DOHH2 (cell line): ENCODE data around the gene GOLGA8F.
"Not testable (repeated sequence)": the region's sequence is repeated elsewhere in the genome, so short reads cannot be mapped to it uniquely, and the experiment has no call there.

Source experiments
- H3F3A ChIP-seq: fragments of 200-600 bp; sonication (generic), shearing (Covaris generic); 2 replicates; pipeline ENCODE4 v1.6.0; 2016; ENCODE audit warnings: antibody characterized with exemption, mild to moderate bottlenecking; ENCODE audit not compliant: control insufficient read depth, insufficient read depth
- H3K27ac ChIP-seq: fragments of 200-600 bp; sonication (generic); 2 replicates; pipeline ENCODE4 v1.5.1; 2014; ENCODE audit warnings: low read depth, mild to moderate bottlenecking, low read length, moderate library complexity
- H3K27me3 ChIP-seq: fragments of 200-600 bp; sonication (generic); 2 replicates; pipeline ENCODE4 v1.6.1; 2014; ENCODE audit warnings: mild to moderate bottlenecking, low read length, mixed read lengths; ENCODE audit not compliant: control insufficient read depth
- H3K36me3 ChIP-seq: fragments of 200-600 bp; sonication (generic); 2 replicates; pipeline ENCODE4 v1.6.1; 2014; ENCODE audit warnings: mild to moderate bottlenecking, low read length, moderate library complexity, mixed read lengths; ENCODE audit not compliant: control insufficient read depth
- H3K4me1 ChIP-seq: fragments of 200-600 bp; sonication (generic); 2 replicates; pipeline ENCODE4 v1.6.1; 2014; ENCODE audit warnings: mild to moderate bottlenecking, low read length, mixed read lengths; ENCODE audit not compliant: control insufficient read depth
- H3K4me2 ChIP-seq: fragments of 200-600 bp; sonication (generic); 2 replicates; pipeline ENCODE4 v1.6.0; 2014; ENCODE audit warnings: mild to moderate bottlenecking, low read length, moderate library complexity
- H3K4me3 ChIP-seq: fragments of 200-600 bp; sonication (generic); 2 replicates; pipeline ENCODE4 v1.5.1; 2014; ENCODE audit warnings: mild to moderate bottlenecking, low read length, mixed read lengths
- H3K79me2 ChIP-seq: fragments of 200-600 bp; sonication (generic); 2 replicates; pipeline ENCODE4 v1.6.1; 2014; ENCODE audit warnings: mild to moderate bottlenecking, low read length, mixed read lengths; ENCODE audit not compliant: control insufficient read depth
- H3K9me2 ChIP-seq: fragments of 200-600 bp; sonication (generic); replicated peaks from 2 replicates; pipeline ENCODE4 v1.6.1; 2014; ENCODE audit warnings: mild to moderate bottlenecking, low read length, mixed read lengths; ENCODE audit not compliant: control insufficient read depth
- H3K9me3 ChIP-seq: fragments of 200-600 bp; sonication (generic); 2 replicates; pipeline ENCODE4 v1.6.1; 2014; ENCODE audit warnings: antibody characterized with exemption, low read length, mixed read lengths; ENCODE audit not compliant: control insufficient read depth, insufficient read depth
- H4K20me1 ChIP-seq: fragments of 200-600 bp; sonication (generic); 2 replicates; pipeline ENCODE4 v1.6.0; 2014; ENCODE audit warnings: low read depth, mild to moderate bottlenecking, antibody characterized with exemption, low read length, moderate library complexity; ENCODE audit not compliant: control insufficient read depth, insufficient read depth

Gene GOLGA8F

GRCh38 chr15:28378364-28378763 is at the start of gene GOLGA8F:
GOLGA8F (plus strand) TSS chr15:28378664; CDS start chr15:28378762, 98 bp downstream.
- not testable (repeated sequence) for H3K27me3 ChIP-seq, H4K20me1 ChIP-seq

GRCh38 chr15:28357984-28358383 is 20.5 kb upstream of the GOLGA8F start, which contains the start of gene GOLGA6L24:
GOLGA6L24 (minus strand) TSS chr15:28358084; CDS start chr15:28358023, 61 bp downstream.
- not testable (repeated sequence) for H3K27me3 ChIP-seq, H3K27ac ChIP-seq, H3K9me2 ChIP-seq, H3F3A ChIP-seq, H3K4me1 ChIP-seq, H3K4me2 ChIP-seq, H3K36me3 ChIP-seq, H3K79me2 ChIP-seq, H4K20me1 ChIP-seq, H3K9me3 ChIP-seq, H3K4me3 ChIP-seq

More at GRCh38 chr15:28378364-28378763, at the start of gene GOLGA8F:
- not testable (repeated sequence) for H3K27ac ChIP-seq, H3K4me3 ChIP-seq, H3F3A ChIP-seq, H3K9me2 ChIP-seq, H3K9me3 ChIP-seq, H3K36me3 ChIP-seq, H3K4me1 ChIP-seq, H3K79me2 ChIP-seq, H3K4me2 ChIP-seq

GRCh38 chr15:28365502-28365901 is 13.0 kb upstream of the GOLGA8F start:
- H3K4me2 ChIP-seq, H3K4me3 ChIP-seq, H3K27ac ChIP-seq, H3K27me3 ChIP-seq, H3K79me2 ChIP-seq, H3K36me3 ChIP-seq, H3K9me3 ChIP-seq, H3K9me2 ChIP-seq, H3K4me1 ChIP-seq, H3F3A ChIP-seq, H4K20me1 ChIP-seq: not testable (repeated sequence)

GRCh38 chr15:28380053-28380452 is 1.6 kb downstream of the GOLGA8F start:
- H3K27me3 ChIP-seq, H3F3A ChIP-seq, H3K36me3 ChIP-seq, H3K4me2 ChIP-seq, H3K4me1 ChIP-seq, H3K4me3 ChIP-seq, H3K27ac ChIP-seq, H3K79me2 ChIP-seq, H4K20me1 ChIP-seq, H3K9me3 ChIP-seq, H3K9me2 ChIP-seq: not testable (repeated sequence)

- not testable (repeated sequence) for H3K4me3 ChIP-seq, H3K4me2 ChIP-seq, H3K79me2 ChIP-seq
Observed at GRCh38 chr15:28396022-28396421, 17.6 kb downstream of the GOLGA8F start.

GRCh38 chr15:28402774-28403435 is 24.4 kb downstream of the GOLGA8F start:
- not testable (repeated sequence) for H3K36me3 ChIP-seq, H3K9me3 ChIP-seq, H3K4me3 ChIP-seq, H4K20me1 ChIP-seq, H3K79me2 ChIP-seq, H3K27ac ChIP-seq, H3K9me2 ChIP-seq, H3K27me3 ChIP-seq, H3K4me2 ChIP-seq, H3K4me1 ChIP-seq, H3F3A ChIP-seq

More at GRCh38 chr15:28396022-28396421, 17.6 kb downstream of the GOLGA8F start:
- not testable (repeated sequence) for H3K27ac ChIP-seq, H3K9me3 ChIP-seq, H3K36me3 ChIP-seq, H3K27me3 ChIP-seq, H3K4me1 ChIP-seq, H4K20me1 ChIP-seq, H3K9me2 ChIP-seq, H3F3A ChIP-seq

GRCh38 chr15:28420470-28420869 is 42.0 kb downstream of the GOLGA8F start:
- H3K36me3 ChIP-seq, H4K20me1 ChIP-seq, H3K27ac ChIP-seq, H3K9me2 ChIP-seq, H3K4me2 ChIP-seq, H3F3A ChIP-seq, H3K4me1 ChIP-seq, H3K79me2 ChIP-seq, H3K4me3 ChIP-seq, H3K9me3 ChIP-seq, H3K27me3 ChIP-seq: not testable (repeated sequence)

GRCh38 chr15:28435594-28435993 is 57.1 kb downstream of the GOLGA8F start:
- H3K27me3 ChIP-seq, H3K79me2 ChIP-seq, H3K27ac ChIP-seq, H3K4me1 ChIP-seq, H3K9me2 ChIP-seq, H3K36me3 ChIP-seq, H3K9me3 ChIP-seq, H3K4me2 ChIP-seq, H3F3A ChIP-seq, H3K4me3 ChIP-seq, H4K20me1 ChIP-seq: not testable (repeated sequence)
